ENCODE measurements around the gene SKAP2. TPM values are rescaled to one million over a fixed set of nuclear protein-coding genes. Genes with fewer than 3 reads are reported as not detected.

SKAP2 gene
- total RNA-seq, 4 donors from 2014 or later: 54.3 to 83.1 (median 76.1) TPM

DNA sequence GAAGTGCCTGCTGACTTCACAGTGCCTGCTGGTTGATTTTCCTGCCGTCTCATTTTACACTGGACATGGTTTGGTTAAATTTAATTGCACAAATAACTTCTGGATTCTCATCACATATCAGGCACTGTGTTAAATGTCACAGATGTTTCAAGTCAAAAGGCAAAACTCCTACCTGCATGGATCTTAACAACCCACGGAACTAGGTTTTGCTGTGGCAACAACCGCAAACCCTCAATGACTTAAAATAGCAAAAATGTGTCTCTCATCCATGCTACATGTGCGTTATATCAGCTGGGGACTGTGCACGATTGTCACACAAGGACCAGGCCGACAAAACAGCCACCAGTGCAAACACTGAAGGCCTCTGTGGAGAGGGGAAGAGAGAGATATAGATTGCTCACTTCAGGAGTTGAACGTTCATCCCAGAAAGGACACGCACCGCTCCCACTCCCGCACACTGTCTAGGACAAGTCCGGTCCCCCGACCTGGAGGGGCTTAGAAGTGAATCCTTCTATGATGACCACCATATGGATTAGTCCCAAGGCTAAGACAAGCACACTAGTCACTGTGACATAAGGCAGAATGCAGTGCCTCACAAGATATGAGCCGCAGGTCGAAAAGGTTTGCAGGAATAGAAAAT is 233.3 kb downstream of the SKAP2 start:
- Histone ChIP-seq H3K27me3 (no peaks in the 10 kb centered on the region), H3K4me1 (no peaks in the 10 kb centered on the region), H3K27ac (no peak overlapping the region), H3K36me3 (no peaks in the 10 kb centered on the region), H3K4me3 (no peak overlapping the region), H3K9me3 (no peaks in the 10 kb centered on the region)
- TF ChIP-seq CTCF (IDR thresholded peaks at IDR 0.05) (no peak), POLR2AphosphoS5 (IDR thresholded peaks at IDR 0.05) (no peak), POLR2A (IDR thresholded peaks at IDR 0.05) (no peak), EP300 (IDR thresholded peaks at IDR 0.05) (no peak)
- 86 to 87% methylated on average over 6 to 13 of the region's 14 CpGs for whole genome bisulfite sequencing, 2 donors (ENCODE audit: low coverage in 1 of 2)
- no peak for ATAC-seq

DNA sequence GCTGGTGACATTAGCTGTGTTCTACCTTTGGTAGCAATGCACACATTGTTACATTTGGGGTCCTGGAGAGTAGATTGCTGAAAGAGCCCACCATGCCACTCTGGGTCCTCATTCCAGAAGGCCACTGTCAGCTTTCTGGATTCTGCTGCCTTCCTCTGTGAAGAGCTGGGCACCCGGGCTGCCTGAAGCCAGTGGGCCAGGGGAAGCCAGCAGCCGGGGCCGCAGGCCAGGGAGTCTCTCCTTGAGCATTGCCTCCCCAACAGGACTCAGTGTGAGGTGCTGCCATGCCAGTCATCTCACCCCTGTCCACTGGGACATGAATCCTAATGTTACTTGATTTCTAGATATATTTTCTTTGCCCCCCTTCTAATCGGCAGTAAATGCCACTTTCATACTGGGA is 234.0 kb downstream of the SKAP2 start:
- WGBS, 2 donors (ENCODE audit: low coverage in 1 of 2): 88 to 100% methylated on average over 1 to 4 of the region's 4 CpGs
- ATAC-seq: no peak

DNA sequence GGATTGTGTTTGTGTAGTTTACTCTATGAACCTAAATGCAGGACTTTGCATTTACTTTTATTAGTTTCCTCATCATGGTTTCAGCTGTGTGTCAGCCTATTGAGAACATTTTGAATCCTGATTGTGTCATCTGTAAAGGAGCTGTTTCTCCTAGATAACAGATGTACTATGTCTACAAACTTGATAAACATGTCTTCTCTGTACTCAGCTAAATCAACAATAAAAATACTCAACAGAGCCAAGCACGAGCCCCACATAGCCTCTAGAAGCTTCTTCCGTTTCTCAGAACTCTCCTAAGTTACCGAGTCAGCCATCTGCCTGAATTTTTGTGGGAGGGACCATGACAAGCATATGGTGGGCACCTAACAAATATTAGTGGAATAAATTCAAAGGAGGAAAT is 234.7 kb downstream of the SKAP2 start:
- 86 to 94% methylated on average over 3 of the region's 3 CpGs for WGBS, 2 donors (ENCODE audit: low coverage in 1 of 2)
- Histone ChIP-seq H3K9me3 (no peaks in the 10 kb centered on the region), H3K4me1 (no peaks in the 10 kb centered on the region), H3K36me3 (no peaks in the 10 kb centered on the region), H3K4me3 (no peak overlapping the region), H3K27ac (no peak overlapping the region), H3K27me3 (no peaks in the 10 kb centered on the region)
- TF ChIP-seq CTCF (IDR thresholded peaks at IDR 0.05) (no peak), POLR2A (IDR thresholded peaks at IDR 0.05) (no peak), EP300 (IDR thresholded peaks at IDR 0.05) (no peak), POLR2AphosphoS5 (IDR thresholded peaks at IDR 0.05) (no peak)
- no peak for ATAC-seq

More for the DNA sequence above, 234.0 kb downstream of the SKAP2 start:
- Histone ChIP-seq H3K36me3 (no peaks in the 10 kb centered on the region), H3K9me3 (no peaks in the 10 kb centered on the region), H3K27me3 (no peaks in the 10 kb centered on the region), H3K27ac (no peak overlapping the region), H3K4me3 (no peak overlapping the region), H3K4me1 (no peaks in the 10 kb centered on the region)
- TF ChIP-seq POLR2A (IDR thresholded peaks at IDR 0.05) (no peak), EP300 (IDR thresholded peaks at IDR 0.05) (no peak), CTCF (IDR thresholded peaks at IDR 0.05) (no peak), POLR2AphosphoS5 (IDR thresholded peaks at IDR 0.05) (no peak)

GRCh38 chr7:26627891-26628341 is 236.5 kb downstream of the SKAP2 start:
- H3K27ac ChIP-seq: no peak overlapping the region
- WGBS, 2 donors (ENCODE audit: low coverage in 1 of 2): 74 to 90% methylated on average over 2 to 4 of the region's 11 CpGs
- TF ChIP-seq CTCF (IDR thresholded peaks at IDR 0.05) (no peak), POLR2A (IDR thresholded peaks at IDR 0.05) (no peak), EP300 (IDR thresholded peaks at IDR 0.05) (no peak), POLR2AphosphoS5 (IDR thresholded peaks at IDR 0.05) (no peak)
- no peaks in the 10 kb centered on the region for H3K27me3 ChIP-seq
- no peaks in the 10 kb centered on the region for H3K36me3 ChIP-seq
- no peaks in the 10 kb centered on the region for H3K9me3 ChIP-seq
- H3K4me1 ChIP-seq: no peaks in the 10 kb centered on the region
- no peak for ATAC-seq
- no peak overlapping the region for H3K4me3 ChIP-seq

DNA sequence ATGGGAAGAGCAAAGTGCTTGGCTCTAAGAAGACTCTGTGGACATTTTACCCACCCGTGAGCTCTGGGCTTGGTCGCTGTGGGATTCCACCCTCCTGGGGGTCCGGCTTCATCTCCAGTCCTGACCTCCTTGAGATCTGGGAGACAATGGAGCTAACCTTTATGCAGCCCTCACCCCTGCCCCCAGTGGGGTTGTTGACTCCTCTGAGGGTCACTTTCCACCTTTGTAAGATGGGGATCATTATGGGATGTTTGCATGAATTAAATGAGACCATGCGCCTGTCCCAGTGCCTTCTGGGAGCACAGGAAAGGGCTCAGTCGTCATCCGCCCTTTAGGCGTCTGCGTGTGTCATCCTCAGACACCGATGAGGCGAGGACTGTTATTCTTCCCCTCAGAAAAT is 237.2 kb downstream of the SKAP2 start:
- Histone ChIP-seq H3K27ac (no peak overlapping the region), H3K36me3 (no peaks in the 10 kb centered on the region), H3K4me1 (no peaks in the 10 kb centered on the region), H3K4me3 (no peak overlapping the region), H3K27me3 (no peaks in the 10 kb centered on the region), H3K9me3 (no peaks in the 10 kb centered on the region)
- TF ChIP-seq POLR2A (IDR thresholded peaks at IDR 0.05): no peak
- TF ChIP-seq EP300 (IDR thresholded peaks at IDR 0.05): no peak
- TF ChIP-seq POLR2AphosphoS5 (IDR thresholded peaks at IDR 0.05): no peak
- TF ChIP-seq CTCF (IDR thresholded peaks at IDR 0.05): no peak
- 89 to 97% methylated on average over 3 to 7 of the region's 10 CpGs for WGBS, 2 donors (ENCODE audit: low coverage in 1 of 2)
- no peak for ATAC-seq
